ENCODE data around the gene RABL3.
"Not testable (repeated sequence)": the region's sequence is repeated elsewhere in the genome, so short reads cannot be mapped to it uniquely, and the experiment has no call there.

RABL3 gene, protein sequence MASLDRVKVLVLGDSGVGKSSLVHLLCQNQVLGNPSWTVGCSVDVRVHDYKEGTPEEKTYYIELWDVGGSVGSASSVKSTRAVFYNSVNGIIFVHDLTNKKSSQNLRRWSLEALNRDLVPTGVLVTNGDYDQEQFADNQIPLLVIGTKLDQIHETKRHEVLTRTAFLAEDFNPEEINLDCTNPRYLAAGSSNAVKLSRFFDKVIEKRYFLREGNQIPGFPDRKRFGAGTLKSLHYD

DNA sequence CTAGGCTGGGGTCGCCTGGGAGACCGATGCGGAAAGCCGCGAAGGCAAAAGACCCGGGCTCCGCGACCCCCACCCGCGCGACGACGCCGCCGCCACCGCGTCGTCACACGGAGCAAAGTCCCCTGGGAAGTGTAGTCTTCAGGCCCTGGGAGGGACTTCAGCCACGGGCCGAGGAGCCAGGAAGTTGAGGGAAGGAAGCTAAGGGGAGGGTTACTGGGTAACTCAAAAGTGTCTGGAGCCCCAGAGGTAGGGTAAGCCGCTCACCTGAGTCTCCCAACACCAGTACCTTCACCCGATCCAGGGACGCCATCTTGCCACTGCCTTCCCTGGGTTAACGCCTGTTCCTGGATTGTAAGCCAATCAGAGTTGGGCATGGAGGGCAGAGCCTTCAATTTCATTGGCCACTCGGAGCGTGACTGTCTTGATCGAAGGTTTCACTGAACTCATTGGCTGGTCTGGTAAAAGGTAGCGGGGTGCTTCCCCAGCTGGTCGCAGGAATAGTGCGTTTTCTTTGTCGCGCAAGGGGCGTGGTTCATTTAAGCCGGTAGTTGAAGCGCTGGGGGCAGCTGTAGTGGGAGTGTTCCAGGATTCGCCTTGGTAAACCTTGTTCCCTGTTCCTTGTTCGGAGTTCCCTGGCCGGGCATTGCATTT lies at the start of gene RABL3, which contains the start of gene GTF2E1:
RABL3 (minus strand) TSS at position 319 of the 651 bp plus-strand sequence; CDS start at position 310, 9 bp downstream.
GTF2E1 (plus strand) TSS at position 547 of the 651 bp plus-strand sequence. CDS start 7,809 bp downstream, outside the sequence.
- DNase-seq, result peak; percentile 98

DNA sequence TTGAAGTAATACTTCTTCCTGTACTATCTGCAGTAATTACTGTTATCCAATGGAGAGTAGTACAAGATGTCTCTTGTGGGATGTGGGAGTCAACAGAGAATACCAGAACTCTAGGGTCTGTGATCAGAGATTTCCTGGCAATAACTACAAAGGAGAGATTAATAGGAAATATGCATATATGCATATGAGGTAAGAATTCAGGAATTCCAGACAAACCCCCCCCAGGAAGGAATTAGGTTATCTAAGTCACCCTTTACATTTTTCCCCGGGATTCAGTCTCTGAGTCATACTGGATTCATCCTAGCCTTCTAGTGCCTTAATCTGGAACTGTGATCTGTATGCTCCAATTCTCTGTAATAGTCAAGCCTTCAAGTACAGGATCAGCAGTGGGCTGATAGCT lies 49.6 kb upstream of the RABL3 start:
- no peak for DNase-seq

DNA sequence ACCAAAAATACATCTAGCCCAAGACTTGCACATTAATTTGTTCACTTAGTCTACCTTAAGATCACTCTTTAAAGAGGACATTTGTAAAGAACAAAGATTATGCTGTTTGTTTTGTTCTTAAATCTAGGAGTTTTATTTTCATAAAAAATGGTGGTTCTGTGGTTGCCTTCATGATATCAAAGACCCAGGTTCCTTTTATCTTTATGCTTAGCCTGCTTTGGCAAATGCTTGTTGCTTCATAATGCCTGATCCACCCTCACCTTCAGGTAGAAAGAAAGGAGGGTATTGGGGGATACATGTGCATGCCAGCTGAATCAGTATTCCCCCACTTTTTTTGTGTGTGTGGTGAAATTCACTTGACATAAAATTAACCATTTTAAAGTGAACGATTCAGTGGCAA lies 48.7 kb upstream of the RABL3 start:
- DNase-seq, result no peak

DNA sequence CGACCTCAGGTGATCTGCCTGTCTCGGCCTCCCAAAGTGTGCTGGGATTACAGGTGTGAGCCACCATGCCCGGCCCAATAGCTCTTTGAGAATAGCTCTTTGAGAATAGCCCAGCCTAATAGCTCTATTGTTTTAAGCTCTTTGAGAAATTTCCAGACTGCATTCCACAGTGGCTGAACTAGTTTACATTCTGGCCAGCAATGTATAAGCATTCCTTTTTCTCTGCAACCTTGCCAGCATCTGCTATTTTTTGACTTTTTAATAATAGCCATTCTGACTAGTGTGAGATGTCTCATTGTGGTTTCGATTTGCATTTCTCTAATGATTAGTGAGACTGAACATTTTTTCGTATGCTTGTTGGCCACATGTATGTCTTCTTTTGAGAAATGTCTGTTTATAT lies 43.5 kb upstream of the RABL3 start:
- not testable (repeated sequence) for DNase-seq

DNA sequence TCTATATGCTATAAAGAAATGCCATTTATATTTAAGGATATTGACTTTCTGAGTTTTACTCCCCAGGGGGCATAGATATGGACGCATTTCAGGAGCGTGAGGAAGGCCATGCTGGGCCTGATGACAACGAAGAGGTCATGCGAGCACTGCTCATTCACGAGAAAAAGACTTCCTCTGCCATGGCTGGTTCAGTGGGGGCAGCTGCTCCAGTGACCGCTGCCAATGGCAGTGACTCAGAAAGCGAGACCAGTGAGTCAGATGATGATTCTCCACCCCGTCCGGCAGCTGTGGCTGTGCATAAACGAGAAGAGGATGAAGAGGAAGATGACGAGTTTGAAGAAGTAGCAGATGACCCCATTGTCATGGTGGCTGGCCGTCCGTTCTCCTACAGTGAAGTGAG lies 38.7 kb upstream of the RABL3 start:
- DNase-seq, result no peak

DNA sequence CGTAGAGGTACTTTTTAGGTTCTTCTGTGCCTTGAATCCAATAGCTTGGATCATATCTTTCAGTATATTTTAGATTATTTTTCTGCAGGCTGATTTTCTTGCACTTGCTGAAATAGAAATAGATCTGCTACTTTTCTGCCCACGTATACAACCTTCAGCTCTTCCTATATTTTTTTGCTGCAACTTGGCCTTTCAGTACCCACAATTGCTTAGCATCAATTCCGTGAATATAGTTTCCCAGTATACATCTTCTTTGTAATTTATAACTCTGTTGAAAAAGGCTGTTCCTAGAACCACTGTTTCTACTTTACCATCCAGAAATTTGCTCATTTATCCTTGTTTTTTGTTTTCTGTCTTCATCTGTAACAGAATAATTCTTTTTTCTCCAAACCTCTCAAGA lies 36.5 kb upstream of the RABL3 start:
- no peak for DNase-seq

DNA sequence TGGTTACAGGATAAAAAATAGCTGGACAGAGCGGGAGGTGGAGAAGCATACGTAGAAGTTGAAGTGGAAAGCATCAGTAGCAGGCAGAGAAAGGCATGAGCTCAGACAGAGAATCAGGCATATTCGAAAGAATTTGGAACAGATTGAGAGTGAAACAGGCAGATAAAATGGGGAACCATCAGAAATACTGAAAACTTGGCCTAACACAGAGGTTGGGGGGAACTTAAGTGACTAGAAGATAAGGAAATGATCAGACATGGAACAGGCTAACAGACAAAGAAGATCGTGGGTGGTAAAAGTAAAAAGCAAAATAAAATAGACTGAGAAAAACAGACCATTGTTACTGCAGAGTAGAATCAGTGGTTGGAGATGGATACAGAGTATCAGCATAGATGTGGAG lies 33.1 kb upstream of the RABL3 start:
- DNase-seq, result no peak

DNA sequence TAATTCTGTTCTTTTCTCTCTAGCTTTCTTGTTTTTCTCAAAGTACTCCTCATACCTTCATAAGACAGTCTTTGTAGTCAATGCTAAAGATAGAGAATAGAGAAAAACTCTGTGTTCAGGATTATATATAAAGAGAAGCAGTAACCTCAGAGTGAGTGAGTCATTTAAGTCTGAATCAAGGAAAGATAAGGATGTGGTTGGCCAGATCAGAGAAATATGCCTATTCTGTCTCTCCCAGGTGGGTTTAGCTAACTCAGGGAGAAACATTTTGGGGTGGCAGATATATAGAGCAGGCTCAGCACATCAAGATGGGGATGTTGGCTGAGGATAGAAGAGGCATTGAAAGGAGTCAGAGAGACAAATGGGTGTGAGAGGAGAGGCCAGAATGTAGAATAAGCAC lies 31.6 kb upstream of the RABL3 start:
- DNase-seq, result no peak

DNA sequence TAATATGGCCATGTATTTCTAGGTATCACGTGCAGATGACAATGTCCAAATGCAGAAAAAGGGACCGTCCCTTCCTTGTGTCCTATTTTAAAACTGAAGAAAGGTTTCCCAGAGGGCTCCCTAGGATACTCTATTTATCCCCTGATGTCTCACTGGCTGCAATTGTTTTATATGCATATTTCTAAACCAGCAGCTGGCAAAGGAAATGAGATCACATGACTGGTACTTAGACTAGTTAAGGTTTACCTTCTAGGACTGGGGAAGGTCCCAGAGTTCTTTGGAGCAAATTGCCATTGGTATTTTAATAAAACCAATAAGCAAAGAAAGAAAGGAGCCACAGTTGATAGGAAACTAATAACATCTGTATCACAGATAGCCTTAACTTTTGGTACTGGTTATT lies 29.8 kb upstream of the RABL3 start:
- DNase-seq, result no peak

DNA sequence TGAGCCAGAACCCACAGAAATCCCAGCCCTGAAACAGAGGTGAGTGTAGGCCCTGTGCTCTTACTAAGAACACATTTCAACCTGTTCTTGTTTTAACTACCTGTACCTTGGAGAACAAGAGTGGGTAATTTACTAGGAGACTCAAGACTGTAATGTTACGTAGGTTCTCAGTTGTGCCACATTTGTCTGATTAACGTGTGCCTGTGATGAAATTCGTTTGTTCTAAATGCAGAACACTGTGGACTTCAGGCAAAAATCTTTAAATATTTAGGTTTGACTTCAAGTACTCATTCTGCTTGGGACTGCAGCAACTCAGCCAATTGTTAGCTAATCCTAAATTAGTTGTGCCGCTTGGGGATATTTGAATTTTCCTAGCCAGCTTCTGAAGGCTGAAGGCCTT lies 28.6 kb upstream of the RABL3 start:
- no peak for DNase-seq

DNA sequence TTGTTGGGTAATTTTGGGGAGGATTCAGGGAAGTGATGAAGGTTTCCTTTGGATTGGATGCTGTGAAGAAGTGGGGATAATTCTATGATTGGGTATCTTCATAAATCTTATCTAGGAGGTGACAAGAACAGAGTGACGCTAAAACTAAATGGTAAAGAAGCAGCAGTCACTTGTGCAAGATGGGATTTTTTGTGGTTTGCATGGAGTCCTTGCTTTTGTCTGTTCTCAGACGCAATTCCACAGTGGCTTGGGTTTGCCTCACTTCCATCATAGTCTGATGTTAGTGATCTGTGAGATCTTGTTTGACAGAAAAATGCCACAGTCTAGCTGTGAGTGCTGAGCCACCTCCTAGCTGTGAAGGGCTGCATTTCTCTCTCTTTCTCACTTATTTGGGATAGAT lies 27.1 kb upstream of the RABL3 start:
- no peak for DNase-seq

DNA sequence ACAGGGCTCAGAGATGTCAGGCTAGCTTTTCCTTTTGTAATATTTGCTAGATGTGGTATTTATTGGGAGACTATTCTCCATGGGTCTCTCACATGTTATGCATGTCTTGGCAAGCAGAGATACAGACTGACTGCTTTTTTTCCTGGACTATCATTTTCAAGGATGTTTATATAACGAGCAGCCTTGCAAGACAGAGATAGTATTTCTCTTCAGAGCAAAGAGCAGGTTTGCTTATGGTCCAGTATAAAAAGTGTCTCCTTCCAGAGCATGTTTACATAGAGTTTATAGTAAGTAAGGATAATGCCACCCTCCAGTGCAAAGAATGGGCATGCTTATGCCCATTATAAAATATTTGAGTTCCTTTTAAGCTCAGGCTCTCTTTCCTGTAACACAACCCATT lies 24.8 kb upstream of the RABL3 start:
- no peak for DNase-seq

DNA sequence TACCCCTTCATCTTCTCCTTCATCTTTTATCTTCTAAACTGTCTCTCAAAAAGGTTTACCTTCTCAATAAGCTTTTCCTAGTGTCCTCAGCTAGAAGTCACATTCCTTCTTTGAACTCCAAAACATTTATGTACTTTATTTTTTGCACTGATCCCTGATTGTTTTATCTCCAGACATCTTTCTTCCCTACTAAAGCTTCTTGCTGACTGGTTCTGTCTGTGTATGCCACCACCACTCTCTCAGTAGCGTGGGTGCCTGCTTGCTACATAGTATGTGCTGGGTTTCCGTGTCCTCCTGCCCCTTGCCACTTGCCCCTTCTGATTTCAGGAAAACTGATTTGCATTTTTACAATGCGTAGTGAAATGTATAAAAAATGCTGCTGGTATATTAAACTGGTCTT lies 24.3 kb upstream of the RABL3 start:
- no peak for DNase-seq

DNA sequence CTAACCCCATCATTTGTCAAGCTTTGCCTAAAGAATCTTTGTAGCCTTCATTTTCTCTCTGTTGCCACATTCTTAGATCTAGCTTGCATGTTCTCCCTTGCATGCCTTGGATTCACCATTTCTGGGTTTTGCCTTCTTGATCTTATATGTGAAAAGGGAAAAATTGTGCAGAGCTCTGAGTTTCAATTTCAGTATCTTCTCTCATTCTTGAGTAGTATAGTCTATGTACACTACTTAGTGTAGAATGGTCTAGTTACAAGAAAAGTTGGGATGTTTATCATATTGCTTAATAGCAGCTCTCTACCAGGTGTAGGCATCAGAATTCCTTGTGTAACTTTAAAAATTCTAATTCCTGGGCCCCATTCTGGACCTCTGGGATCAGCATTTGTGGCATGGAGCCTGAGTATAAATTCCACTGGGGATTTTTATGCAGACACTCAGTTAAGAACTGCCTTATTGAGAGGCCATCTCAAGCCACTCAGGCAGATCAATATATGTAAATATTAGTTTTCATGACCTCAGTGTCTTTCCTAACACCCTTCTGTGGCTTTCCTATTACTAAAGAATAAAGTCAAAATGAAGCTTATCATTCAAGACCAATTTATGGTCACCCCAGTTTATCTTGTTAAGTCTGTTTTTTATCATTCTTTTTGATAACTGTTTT lies 23.6 kb upstream of the RABL3 start:
- no peak for DNase-seq

DNA sequence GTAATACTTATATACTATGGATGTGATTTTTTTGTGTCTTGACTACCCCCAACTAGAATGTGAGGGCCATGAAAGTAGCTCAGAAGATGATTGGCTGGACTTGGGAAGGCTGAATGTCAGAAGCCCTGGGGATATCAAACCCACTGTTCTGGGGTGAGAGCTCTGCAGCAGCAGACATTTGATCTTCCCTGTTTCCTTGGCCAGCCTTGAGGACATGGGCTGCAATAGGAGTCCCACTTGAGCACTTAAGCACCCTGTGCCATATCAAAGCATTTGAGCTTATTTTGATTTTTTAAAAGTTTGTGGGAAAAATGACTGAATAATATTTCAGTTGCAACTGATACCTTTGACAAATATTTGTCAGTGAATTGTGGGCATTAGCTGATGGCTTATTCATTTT lies 21.9 kb upstream of the RABL3 start:
- DNase-seq, result no peak

DNA sequence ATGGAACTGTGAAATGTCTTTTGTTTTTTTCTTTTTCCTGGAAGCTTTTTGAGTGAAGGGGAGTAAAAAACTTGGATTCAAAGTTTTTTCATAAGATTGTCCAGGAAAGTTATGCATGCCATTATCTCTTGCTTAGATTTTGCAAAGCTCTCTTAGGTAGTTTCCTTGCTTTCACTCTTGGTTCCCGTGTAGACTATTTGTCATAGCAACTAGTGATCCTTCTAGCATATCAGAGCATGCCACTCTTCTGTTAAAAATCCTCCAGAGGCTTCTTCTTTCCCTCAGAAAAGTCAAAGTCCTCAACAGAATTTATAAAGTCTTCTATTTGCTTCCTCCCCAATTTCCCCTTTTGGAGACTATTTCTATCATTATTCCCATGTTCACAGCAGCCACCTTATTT lies 21.3 kb upstream of the RABL3 start:
- no peak for DNase-seq

DNA sequence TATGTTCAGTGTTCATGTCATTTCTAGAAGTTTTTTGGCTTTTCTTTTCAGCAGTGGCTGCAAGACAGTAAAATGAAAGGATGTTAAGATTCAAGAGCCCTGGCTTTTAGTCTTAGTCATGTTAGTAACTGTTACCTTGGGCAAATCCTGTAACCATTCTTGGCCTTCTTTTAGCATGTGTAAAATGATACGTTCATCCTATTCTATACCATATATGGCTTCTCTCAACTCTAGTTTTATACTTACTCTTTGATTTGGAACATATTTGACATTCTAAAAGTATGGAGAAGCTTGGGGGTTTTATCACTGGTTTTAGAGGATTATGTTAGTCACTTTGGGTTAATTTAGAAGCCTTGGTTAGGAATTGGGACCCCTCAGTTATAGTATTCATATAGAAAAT lies 20.3 kb upstream of the RABL3 start:
- no peak for DNase-seq

DNA sequence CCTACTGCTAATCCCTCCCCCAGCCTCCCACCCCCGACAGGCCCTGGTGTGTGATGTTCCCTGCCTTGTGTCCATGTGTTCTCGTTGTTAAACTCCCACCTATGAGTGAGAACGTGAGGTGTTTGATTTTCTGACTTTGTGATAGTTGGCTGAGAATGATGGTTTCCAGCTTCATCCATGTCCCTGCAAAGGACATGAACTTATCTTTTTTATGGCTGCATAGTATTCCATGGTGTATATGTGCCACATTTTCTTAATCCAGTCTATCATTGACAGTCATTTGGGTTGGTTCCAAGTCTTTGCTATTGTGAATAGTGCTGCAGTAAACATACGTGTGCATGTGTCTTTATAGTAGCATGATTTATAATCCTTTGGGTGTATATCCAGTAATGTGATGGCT lies 16.2 kb upstream of the RABL3 start:
- DNase-seq, result not testable (repeated sequence)

DNA sequence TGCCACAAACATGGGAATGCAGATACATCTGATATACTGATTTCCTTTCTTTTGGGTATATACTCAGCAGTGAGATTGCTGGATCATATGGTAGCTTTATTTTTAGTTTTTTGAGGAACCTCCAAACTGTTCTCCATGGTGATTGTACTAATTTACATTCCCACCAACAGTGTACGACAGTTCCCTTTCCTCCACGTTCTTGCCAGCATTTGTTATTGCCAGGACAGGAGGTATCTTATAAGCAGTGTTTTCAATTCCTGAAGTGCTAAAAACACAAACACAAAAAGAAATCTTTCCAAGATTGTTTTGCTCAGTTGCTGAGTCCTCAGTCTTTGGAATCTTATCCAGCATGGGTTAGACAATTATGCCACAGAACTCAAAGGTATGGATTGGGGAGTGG lies 13.7 kb upstream of the RABL3 start:
- DNase-seq, result no peak

DNA sequence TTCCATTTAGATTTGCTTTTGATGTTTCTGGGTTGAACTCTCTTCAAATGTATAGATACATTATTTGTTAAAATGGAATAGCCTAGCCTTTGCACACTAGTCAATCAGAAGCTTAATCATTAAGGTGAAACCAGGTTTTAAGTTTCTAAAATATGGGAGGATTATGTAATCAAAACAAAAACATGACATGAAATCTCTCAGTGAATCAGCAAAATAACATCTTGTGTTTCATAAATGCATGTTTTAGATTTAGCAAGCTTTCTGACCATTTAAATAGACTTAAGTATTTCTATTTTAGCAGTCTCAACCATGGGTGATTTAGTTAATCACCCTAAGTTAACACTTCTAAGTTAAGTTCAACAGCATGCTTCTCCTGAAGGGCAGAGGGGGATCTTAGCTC lies 11.5 kb upstream of the RABL3 start:
- DNase-seq, result no peak

DNA sequence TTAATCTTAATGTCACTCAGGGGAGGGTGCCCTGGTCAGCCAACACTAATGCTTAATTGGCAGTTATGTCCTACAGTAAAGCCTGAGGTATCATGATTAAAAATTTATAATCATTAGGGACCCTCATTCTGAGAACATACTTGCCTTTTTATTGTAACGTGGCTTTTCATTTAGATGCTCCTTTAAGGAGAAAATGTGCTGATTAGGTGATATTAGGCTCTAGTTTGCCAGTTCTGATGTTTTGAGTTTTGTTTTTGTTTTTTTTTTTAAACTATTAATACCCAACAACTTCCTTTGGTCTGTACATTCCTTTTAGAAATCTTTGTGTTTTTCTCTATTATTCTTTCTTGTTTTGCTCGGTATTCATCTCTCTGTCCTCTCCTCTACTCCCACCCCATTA lies 10.5 kb upstream of the RABL3 start:
- no peak for DNase-seq

DNA sequence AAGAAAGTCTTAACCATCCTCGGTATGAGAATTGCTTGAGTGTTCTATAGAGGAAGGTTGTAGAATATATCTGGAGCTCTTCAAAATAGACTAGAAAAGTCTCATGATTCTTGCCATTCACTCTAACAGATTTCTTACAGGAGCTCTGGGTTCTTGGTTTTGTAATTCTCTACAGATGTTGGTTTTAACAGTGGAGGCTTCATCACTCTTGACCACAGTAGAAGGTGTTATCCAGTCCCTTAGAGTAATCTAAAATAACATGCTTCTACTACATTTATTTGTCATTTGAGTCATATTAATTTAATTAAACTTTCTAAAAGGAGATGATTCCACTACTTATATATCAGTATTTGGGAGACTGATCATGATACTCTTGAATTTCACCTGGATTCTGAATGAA lies 9.9 kb upstream of the RABL3 start:
- DNase-seq, result no peak

DNA sequence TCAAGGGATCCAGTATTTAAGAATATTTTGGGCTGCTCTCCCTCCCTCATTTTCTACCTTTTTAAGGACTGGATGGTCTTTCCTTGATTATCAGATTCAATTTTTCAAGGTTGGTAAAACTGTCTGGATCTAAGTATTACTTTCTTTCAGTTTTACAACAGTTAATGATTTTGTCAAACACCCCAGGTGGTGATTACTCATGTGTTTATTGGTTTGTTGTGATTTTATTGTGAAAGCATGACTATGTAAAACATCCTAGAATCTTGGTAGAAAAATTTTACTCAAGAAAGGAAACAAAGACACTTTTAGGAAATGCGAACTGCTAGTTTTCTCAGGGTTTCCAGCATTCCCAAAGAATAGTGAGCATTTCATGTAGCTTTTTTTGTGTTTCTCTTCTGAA lies 7.5 kb upstream of the RABL3 start:
- DNase-seq, result no peak

DNA sequence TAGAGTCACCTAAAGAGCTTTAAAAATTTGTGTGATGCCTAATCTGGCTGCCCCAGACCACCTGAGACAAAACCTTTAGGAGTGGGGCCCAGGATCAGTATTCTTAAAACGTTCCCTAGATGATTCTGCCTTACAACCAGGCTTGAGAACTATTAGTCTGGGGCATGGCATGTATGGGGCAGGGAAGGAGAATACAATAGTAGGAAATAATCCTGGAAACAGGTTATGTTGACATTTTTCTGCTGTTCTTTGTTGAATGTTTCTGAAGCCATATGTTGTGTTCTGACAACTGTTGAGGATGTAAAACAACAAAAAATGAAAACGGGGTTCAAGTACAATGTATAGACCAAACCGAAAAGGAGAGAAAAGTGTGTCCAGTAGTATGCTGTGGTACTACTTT lies 3.1 kb upstream of the RABL3 start:
- no peak for DNase-seq
